GM04504 (cell line): ENCODE measurements around the gene C4B.
"Not testable (repeated sequence)": the region's sequence is repeated elsewhere in the genome, so short reads cannot be mapped to it uniquely, and the experiment has no call there.

Experiments used
- DNase-seq: peaks from one replicate; pipeline ENCODE4 v3.0.0-alpha.2; 2012; ENCODE audit warnings: low read depth

The C4B gene

DNA sequence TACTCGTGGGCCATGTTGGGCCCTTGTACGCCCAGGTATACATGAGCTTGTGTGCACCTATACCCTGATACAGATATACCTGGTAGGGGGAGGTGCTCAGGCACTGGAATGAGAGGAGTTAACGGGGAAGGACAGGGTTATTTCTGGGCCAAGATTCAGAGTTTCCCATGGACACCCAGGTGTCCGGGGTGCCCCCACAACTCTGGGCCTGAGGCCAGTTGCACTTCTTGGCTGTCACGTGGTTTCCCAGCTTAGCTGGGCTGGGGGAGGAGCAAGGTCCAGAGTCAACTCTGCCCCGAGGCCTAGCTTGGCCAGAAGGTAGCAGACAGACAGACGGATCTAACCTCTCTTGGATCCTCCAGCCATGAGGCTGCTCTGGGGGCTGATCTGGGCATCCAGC, 32.9 kb upstream of the C4B start, which contains the start of gene C4A:
Gene C4A, plus strand, starts transcription at position 314 of the 400 bp plus-strand sequence. Its CDS starts 51 bp downstream, at position 365.
- DNase-seq: not testable (repeated sequence)

DNA sequence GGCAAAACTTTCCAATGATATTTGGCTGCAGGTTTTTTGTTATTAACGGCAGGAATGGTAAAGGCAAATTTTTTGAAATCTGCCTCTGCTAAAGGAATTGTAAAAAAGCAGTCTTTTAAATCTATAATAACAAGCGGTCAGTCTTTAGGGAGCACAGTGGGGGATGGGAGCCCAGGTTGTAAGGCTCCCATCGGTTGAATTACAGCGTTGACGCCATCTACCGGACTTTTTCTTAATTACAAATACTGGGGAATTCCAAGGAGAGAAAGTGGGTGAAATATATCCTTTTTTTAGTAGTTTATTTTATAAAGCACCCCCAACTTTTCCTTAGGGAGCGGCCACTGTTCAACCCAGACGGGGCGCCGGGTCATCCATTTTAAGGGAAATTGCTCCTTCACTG, 25.2 kb upstream of the C4B start:
- not testable (repeated sequence) for DNase-seq

DNA sequence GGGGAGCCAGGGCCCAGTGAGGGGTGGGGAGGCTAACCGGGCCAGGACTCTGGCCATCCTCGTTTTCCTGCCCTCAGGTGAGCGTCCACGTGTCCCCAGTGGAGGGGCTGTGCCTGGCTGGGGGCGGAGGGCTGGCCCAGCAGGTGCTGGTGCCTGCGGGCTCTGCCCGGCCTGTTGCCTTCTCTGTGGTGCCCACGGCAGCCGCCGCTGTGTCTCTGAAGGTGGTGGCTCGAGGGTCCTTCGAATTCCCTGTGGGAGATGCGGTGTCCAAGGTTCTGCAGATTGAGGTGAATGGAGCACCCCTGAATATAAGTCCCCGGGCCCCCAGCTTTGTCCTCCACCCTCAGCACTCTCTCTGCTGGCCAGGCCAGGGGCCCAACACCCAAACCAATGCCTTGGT, 20.2 kb upstream of the C4B start:
- not testable (repeated sequence) for DNase-seq

DNA sequence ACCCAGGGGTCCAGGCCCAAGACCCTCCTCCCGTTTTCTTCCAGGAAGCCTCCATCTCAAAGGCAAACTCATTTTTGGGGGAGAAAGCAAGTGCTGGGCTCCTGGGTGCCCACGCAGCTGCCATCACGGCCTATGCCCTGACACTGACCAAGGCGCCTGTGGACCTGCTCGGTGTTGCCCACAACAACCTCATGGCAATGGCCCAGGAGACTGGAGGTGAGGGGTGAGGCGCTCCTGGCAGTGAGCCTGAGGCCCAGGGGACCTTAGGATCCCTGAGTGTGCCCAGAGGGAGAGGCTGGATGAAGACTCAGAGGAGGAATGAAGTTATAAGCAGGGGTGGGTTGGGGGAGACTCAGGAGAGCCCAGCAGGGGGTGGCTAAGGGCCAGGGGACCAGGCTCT, 18.2 kb upstream of the C4B start:
- not testable (repeated sequence) for DNase-seq

DNA sequence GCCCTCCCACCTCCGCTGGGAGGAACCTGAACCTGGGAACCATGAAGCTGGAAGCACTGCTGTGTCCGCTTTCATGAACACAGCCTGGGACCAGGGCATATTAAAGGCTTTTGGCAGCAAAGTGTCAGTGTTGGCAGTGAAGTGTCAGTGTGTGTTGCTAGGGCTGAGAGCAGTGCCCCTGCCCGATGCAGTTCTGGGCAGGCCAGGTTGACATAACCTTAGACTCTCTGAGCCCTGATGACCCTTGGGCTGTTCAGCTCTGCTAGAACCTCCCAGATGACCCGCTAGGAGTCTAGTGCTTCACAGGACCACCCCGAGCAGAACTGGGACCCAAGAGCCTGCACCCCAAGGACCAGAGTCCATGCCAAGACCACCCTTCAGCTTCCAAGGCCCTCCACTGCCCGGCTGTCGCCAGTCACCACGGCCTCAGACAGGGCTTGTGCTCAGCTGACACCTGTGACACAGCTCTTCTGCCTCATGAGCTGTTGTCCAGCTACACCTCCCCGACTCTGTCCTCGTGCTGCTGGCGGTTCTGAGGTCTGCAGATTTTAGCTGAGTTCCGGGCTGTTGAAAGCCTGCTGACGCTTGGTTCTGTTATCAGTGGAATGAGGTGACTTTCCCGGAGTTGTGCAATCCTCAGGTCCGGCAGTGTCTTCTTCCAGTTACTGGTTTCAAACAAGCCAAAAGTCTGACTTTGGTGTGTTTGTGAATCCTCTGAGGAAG, 11.9 kb upstream of the C4B start:
- DNase-seq: not testable (repeated sequence)

DNA sequence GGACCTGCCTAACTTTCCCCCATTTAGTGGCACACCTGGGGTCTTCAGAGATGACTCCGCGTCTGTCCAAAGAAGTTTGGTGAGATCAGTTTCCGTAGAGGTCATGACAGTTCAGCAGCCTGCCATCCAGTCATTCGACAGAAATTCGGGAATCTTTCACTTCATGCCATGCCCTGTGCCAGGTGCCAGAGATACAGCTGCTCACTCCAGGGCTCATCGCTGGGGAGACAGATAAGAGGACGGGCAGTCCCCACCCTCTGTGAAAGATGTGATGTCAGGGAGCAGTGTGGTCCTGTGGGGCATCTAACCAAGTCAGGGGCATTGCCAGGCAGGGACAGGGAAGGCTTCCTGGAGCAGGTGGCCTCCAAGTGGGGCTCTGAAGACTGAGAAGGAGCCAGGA, 11.3 kb upstream of the C4B start:
- not testable (repeated sequence) for DNase-seq

DNA sequence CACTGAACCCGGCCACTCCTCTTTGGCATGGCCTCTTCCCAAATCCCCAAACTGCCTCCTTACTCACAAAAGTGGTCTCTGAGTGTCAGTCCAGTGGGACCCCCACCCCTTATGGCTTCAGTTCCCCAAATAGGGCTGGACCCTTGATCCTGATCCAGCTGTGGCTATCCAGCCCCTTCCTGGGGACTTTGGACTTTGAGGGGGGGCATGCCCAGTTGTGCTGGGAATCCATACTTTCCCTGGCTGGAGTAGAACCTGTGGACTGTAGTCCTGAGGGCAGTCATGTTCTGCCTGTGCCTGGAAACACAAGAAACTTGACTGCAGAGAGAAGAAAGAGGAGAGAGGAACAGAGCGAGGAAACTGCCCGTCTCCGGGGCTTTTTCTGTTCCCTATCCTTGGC, 10.2 kb upstream of the C4B start:
- not testable (repeated sequence) for DNase-seq

DNA sequence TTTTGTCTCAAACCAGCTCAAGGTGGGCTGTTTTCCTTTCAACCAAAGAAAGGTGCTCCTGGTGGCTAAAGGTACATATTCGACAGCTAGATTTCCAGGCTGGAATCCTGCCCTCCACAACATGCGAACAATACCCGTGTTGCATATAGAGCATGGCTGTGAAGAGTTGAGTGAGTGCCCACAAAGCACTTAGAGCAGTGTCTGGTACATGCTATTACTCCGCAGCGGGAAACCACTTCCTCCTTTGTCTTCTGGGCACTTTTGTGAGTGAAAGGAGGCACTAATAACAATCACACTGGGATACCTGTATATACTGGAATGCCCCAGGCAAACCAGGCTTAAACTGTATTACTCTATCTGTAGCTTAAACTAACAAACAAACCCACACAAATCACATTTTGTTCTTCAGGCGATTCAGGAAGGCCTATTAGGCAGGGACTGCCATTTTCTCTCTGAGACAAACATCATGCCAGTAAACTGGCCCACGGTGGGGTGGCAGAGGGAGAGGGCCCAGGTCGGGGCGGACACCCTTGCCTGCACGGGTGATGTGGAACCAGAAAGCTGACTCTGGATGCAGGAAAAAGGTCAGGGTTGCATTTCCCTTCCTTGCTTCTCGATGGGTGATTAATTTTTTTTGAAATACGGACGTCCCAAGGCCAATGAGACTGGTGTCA, 9.6 kb upstream of the C4B start:
- DNase-seq: not testable (repeated sequence)

DNA sequence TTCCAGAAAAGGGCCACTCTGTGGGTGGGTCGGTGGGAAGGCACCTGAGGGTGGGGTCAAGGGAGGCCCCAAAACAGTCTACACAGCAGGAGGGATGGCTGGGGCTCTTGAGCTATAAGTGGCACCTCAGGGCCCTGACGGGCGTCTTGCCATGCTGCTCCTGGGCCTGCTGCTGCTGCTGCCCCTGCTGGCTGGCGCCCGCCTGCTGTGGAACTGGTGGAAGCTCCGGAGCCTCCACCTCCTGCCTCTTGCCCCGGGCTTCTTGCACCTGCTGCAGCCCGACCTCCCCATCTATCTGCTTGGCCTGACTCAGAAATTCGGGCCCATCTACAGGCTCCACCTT, 9.1 kb upstream of the C4B start:
- not testable (repeated sequence) for DNase-seq

DNA sequence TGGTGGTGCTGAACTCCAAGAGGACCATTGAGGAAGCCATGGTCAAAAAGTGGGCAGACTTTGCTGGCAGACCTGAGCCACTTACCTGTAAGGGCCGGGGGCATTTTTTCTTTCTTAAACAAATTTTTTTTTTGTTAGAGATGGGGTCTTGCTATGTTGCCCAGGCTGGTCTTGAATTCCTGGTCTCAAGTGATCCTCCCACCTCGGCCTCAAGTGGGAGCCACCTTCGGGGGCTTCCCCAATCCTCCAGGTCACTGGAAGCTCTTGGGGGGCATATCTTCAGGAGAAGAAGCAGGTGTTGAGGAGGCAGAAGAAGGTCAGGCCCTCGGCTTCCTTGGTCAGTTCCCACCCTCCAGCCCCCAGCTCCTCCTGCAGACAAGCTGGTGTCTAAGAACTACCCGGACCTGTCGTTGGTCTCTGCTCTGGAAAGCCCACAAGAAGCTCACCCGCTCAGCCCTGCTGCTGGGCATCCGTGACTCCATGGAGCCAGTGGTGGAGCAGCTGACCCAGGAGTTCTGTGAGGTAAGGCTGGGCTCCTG, 8.5 kb upstream of the C4B start:
- DNase-seq: not testable (repeated sequence)

DNA sequence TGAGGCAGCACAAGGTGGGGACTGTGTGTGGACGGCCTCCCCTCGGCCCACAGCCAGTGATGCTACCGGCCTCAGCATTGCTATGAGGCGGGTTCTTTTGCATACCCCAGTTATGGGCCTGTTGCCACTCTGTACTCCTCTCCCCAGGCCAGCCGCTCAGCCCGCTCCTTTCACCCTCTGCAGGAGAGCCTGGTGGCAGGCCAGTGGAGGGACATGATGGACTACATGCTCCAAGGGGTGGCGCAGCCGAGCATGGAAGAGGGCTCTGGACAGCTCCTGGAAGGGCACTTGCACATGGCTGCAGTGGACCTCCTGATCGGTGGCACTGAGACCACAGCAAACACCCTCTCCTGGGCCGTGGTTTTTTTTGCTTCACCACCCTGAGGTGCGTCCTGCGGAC, 7.5 kb upstream of the C4B start:
- DNase-seq: not testable (repeated sequence)

DNA sequence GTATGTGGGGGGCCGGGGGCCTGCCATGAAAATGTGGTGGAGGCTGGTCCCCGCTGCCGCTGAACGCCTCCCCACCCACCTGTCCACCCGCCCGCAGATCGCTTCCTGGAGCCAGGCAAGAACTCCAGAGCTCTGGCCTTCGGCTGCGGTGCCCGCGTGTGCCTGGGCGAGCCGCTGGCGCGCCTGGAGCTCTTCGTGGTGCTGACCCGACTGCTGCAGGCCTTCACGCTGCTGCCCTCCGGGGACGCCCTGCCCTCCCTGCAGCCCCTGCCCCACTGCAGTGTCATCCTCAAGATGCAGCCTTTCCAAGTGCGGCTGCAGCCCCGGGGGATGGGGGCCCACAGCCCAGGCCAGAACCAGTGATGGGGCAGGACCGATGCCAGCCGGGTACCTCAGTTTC, 6.6 kb upstream of the C4B start:
- not testable (repeated sequence) for DNase-seq

DNA sequence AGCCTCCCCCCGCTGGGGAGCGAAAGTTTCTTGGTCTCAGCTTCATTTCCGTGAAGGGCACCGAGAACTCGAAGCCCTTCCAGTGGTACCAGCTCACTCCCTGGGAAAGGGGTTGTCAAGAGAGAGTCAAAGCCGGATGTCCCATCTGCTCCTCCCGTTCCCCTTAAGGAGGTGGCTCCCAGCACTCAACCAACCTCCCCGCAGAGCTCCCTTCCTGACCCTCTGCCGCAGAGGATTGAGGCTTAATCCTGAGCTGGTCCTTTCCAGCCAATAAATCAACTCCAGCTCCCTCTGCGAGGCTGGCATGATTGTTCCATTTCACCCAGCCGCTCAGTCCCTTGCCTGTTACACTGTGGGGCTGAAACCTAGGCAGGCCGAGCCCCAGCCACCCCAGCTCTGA, 6.0 kb upstream of the C4B start:
- DNase-seq: not testable (repeated sequence)

DNA sequence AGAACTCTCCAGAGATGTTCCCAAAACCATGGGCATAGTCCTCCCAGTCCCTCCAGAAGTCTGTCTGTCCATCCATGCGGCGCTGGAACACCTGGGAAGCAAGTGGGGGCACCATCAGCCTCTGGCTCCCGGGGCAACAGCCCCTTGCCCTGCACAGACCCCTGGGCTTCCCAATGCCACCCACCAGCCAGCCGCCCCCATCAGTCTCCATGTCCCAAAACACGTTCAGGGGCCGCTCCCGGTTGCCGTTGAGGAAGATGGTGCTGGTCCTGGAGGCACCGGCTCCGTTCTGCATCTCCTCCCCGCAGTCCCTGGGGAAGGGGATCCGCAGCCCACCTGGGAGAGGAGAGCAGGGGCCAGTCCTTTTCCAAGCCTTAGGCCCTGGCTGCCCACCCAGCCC, 5.1 kb upstream of the C4B start:
- DNase-seq: not testable (repeated sequence)

DNA sequence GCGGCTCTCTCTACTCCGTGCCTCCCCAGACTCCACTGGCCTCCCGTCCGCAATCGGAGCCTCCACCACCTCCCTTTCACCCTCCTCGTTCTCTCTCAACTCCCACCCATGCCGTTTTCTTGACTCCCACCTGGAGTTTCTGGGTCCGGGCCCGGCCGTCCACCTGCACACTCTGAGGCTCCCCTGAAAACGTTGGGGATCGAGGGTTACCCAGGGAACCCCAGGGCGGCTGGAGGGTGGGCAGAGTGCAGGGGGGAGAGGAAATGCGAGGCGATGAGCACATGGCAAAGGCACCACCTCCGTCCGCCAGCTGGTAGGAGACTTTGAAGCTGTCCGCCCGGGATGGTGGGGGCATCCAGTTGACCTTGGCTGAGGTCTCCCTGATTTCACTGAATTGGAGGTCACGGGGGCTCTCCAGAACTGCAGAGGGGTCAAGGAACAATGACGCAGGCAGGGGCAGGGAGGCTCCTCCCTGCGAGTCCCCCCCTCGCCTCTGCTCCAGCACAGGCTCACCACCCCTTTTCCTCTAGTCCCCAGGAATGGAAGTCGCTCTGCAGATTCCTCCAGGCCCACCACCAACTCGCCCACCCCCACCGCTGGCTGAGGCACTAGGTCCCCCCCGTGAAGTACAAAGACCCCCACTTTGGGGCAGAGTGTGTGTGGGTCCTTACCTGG, 3.6 kb upstream of the C4B start:
- not testable (repeated sequence) for DNase-seq

DNA sequence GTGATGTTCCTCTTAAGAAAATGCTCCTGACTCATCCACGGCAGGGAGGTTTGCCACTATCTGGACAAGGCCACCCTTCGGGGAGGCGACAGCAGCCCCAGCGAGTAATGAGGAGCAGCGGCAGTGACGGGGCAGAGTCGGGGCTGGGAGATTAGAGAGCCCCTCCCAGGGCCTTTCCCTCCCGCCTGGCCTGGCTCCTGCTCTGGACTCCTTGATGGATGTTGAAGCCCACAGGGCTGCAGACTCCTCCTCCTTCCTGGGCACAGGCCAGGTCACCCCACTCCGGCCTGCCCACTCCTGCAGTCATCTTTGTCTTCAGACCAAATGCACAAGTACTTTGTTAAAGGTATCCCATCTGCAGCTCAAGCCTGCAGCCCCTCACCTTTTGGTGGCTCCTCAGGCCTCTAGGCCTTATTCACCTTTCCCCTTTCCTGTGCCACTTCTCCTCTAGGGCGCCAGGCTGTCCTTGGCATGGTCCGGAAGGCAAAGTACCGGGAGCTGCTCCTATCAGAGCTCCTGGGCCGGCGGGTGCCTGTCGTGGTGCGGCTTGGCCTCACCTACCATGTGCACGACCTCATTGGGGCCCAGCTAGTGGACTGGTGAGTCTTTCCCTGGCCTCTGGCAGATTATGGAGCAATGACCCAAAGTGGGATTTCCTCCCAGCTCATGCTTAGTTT, 1.5 kb upstream of the C4B start:
- not testable (repeated sequence) for DNase-seq

DNA sequence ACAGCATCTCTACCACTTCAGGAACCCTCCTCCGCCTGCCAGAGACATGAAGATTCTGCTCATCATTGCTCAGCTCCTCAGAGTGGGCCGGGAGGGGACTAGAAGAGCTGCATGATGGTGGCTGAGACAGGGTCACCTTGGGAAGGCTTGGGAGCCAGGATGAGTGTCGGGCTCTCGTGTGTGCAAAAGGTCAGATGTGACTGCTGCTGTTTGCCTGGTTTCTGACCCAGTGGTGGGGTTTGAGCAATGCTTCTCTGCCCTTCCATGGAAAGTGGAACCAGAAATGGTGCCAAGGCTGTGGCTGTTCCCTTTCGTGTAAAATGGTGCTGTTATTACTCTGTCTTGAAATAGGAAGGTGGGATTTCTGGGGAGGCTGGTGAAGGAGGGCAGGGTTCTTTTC, 857 bp upstream of the C4B start:
- not testable (repeated sequence) for DNase-seq

DNA sequence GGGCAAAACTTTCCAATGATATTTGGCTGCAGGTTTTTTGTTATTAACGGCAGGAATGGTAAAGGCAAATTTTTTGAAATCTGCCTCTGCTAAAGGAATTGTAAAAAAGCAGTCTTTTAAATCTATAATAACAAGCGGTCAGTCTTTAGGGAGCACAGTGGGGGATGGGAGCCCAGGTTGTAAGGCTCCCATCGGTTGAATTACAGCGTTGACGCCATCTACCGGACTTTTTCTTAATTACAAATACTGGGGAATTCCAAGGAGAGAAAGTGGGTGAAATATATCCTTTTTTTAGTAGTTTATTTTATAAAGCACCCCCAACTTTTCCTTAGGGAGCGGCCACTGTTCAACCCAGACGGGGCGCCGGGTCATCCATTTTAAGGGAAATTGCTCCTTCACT, 7.5 kb downstream of the C4B start:
- not testable (repeated sequence) for DNase-seq

DNA sequence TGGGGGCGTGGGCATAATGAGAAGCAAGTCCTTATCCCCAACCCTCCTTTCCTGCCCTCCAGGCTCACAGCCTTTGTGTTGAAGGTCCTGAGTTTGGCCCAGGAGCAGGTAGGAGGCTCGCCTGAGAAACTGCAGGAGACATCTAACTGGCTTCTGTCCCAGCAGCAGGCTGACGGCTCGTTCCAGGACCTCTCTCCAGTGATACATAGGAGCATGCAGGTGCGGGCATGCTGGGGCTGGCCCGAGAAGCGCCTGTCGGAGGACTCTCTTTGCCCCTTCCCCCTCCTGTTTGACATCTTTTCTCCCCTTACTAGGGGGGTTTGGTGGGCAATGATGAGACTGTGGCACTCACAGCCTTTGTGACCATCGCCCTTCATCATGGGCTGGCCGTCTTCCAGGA, 14.0 kb downstream of the C4B start:
- not testable (repeated sequence) for DNase-seq

DNA sequence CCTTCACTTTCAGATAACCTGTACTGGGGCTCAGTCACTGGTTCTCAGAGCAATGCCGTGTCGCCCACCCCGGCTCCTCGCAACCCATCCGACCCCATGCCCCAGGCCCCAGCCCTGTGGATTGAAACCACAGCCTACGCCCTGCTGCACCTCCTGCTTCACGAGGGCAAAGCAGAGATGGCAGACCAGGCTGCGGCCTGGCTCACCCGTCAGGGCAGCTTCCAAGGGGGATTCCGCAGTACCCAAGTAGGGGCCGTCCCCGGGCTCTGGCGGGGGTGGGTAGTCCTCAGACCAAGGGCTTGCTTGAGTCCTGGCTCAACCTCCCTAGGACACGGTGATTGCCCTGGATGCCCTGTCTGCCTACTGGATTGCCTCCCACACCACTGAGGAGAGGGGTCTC, 15.0 kb downstream of the C4B start:
- DNase-seq: not testable (repeated sequence)

DNA sequence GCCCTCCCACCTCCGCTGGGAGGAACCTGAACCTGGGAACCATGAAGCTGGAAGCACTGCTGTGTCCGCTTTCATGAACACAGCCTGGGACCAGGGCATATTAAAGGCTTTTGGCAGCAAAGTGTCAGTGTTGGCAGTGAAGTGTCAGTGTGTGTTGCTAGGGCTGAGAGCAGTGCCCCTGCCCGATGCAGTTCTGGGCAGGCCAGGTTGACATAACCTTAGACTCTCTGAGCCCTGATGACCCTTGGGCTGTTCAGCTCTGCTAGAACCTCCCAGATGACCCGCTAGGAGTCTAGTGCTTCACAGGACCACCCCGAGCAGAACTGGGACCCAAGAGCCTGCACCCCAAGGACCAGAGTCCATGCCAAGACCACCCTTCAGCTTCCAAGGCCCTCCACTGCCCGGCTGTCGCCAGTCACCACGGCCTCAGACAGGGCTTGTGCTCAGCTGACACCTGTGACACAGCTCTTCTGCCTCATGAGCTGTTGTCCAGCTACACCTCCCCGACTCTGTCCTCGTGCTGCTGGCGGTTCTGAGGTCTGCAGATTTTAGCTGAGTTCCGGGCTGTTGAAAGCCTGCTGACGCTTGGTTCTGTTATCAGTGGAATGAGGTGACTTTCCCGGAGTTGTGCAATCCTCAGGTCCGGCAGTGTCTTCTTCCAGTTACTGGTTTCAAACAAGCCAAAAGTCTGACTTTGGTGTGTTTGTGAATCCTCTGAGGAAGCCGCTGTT, 20.9 kb downstream of the C4B start:
- DNase-seq: not testable (repeated sequence)
